HepG2 (cell line): Measurements from ENCODE around the gene C16orf87. TPM values are rescaled to one million over a fixed set of nuclear protein-coding genes. Genes with fewer than 3 reads are reported as not detected.

ENCODE experiments used
- ERF ChIP-seq: IDR thresholded peaks from 2 replicates; pipeline ENCODE4 v1.6.1; 2018; ENCODE audit warnings: missing biosample characterization, missing genetic modification reagents
- FOXA1 ChIP-seq, 2 experiments: fragments of 450-650 bp in 1 of 2; sonication (generic) in 1 of 2; formaldehyde crosslinking in 1 of 2; IDR thresholded peaks; 2 replicates each; pipeline versions ENCODE4 v1.4.0 to v1.6.1; 2016 to 2020; ENCODE audit warnings: missing genetic modification reagents in 1 of 2
- FOXP1 ChIP-seq, 2 experiments: fragments of 450-650 bp in 1 of 2; IDR thresholded peaks; 2 replicates each; pipeline ENCODE4 v1.6.1; 2017 to 2018; ENCODE audit warnings: antibody characterized with exemption in 1 of 2
- HDAC1 ChIP-seq: sonication (generic); formaldehyde crosslinking; IDR thresholded peaks from 2 replicates; pipeline ENCODE4 v1.5.1; 2020; ENCODE audit warnings: mild to moderate bottlenecking, missing genetic modification reagents
- HNRNPH1 ChIP-seq: fragments of 200-400 bp; formaldehyde crosslinking; optimal IDR thresholded peaks from 2 replicates; pipeline ENCODE3; 2017; ENCODE audit warnings: mild to moderate bottlenecking, low read depth, low read length
- HOXA7 ChIP-seq: sonication (generic); formaldehyde crosslinking; IDR thresholded peaks from 2 replicates; pipeline ENCODE4 v1.8.1; 2022; ENCODE audit warnings: mild to moderate bottlenecking, missing genetic modification reagents, moderate library complexity
- KDM1A ChIP-seq: IDR thresholded peaks from 2 replicates; pipeline ENCODE4 v1.6.1; 2016; ENCODE audit warnings: missing compliant biosample characterization
- MYNN ChIP-seq: sonication (generic); formaldehyde crosslinking; IDR thresholded peaks from 2 replicates; pipeline ENCODE4 v1.4.0; 2020; ENCODE audit warnings: mild to moderate bottlenecking, low read depth, missing genetic modification reagents
- NFE2 ChIP-seq: sonication (generic); formaldehyde crosslinking; IDR thresholded peaks from 2 replicates; pipeline ENCODE4 v1.4.0; 2020; ENCODE audit warnings: missing genetic modification reagents
- NR3C1 ChIP-seq: sonication (generic); formaldehyde crosslinking; IDR thresholded peaks from 2 replicates; pipeline ENCODE4 v1.4.0; 2020; ENCODE audit warnings: missing genetic modification reagents
- RELA ChIP-seq: sonication (generic); formaldehyde crosslinking; IDR thresholded peaks from 2 replicates; pipeline ENCODE4 v1.4.0; 2020; ENCODE audit warnings: missing genetic modification reagents
- RFX1 ChIP-seq: fragments of 450-650 bp; IDR thresholded peaks from 2 replicates; pipeline ENCODE4 v1.6.1; 2017
- SP1 ChIP-seq, 2 experiments: fragments of 450-650 bp in 1 of 2; sonication (generic) in 1 of 2; formaldehyde crosslinking in 1 of 2; IDR thresholded peaks; 2 replicates each; pipeline versions ENCODE4 v1.4.0 to v1.6.1; 2016 to 2020; ENCODE audit warnings: missing genetic modification reagents in 1 of 2
- SPEN ChIP-seq: sonication (generic); formaldehyde crosslinking; IDR thresholded peaks from 2 replicates; pipeline ENCODE4 v1.5.1; 2020; ENCODE audit warnings: low read depth, mild to moderate bottlenecking, missing genetic modification reagents
- SSRP1 ChIP-seq: IDR thresholded peaks from 2 replicates; pipeline ENCODE4 v1.6.1; 2016; ENCODE audit warnings: control low read depth
- ZFY ChIP-seq: sonication (generic); formaldehyde crosslinking; IDR thresholded peaks from 2 replicates; pipeline ENCODE4 v1.4.0; 2020; ENCODE audit warnings: missing genetic modification reagents
- ZMAT3 ChIP-seq: sonication (generic); formaldehyde crosslinking; conservative IDR thresholded peaks from 2 replicates; pipeline ENCODE4 v1.7.0; 2021; ENCODE audit warnings: missing genetic modification reagents
- ZNF225 ChIP-seq: sonication (generic); formaldehyde crosslinking; IDR thresholded peaks from 2 replicates; pipeline ENCODE4 v1.4.0; 2020; ENCODE audit warnings: mild to moderate bottlenecking, missing genetic modification reagents
- ZNF296 ChIP-seq: sonication (generic); formaldehyde crosslinking; conservative IDR thresholded peaks from 2 replicates; pipeline ENCODE4 v1.5.0; 2020; ENCODE audit warnings: mild to moderate bottlenecking, missing genetic modification reagents
- ZNF546 ChIP-seq: sonication (generic); formaldehyde crosslinking; conservative IDR thresholded peaks from 2 replicates; pipeline ENCODE4 v1.8.1; 2023; ENCODE audit warnings: mild to moderate bottlenecking, missing genetic modification reagents
- ZNF569 ChIP-seq: sonication (generic); formaldehyde crosslinking; IDR thresholded peaks from 2 replicates; pipeline ENCODE4 v1.5.0; 2020; ENCODE audit warnings: mild to moderate bottlenecking, missing genetic modification reagents, moderate library complexity, borderline replicate concordance
- ZNF766 ChIP-seq: sonication (generic); formaldehyde crosslinking; IDR thresholded peaks from 2 replicates; pipeline ENCODE4 v1.5.0; 2020; ENCODE audit warnings: missing genetic modification reagents, borderline replicate concordance
- ZNF841 ChIP-seq: sonication (generic); formaldehyde crosslinking; IDR thresholded peaks from 2 replicates; pipeline ENCODE4 v1.8.1; 2023; ENCODE audit warnings: missing genetic modification reagents, borderline replicate concordance
- polyA plus RNA-seq, 8 experiments: library from polyadenylated mRNA; depleted of rRNA in 3 of 8; stranded (reverse) in 7 of 8; unstranded in 1 of 8; fragments of >200 nt; fragmentation: Illumina TruSeq in 4 of 8; extraction: Trizol in 4 of 8; gene quantifications; 2 replicates each; pipeline versions ENCODE4 v1.2.1 to v1.2.3, GENCODE V29; 2011 to 2016; ENCODE audit warnings: low read depth in 4 of 8, missing spikeins in 1 of 8, mixed read lengths in 1 of 8; ENCODE audit not compliant: insufficient read depth in 1 of 8
- total RNA-seq, 5 experiments: library from RNA; depleted of rRNA; stranded (reverse); fragments of >200 nt; fragmentation: Illumina TruSeq; extraction: Trizol; gene quantifications; 2 replicates each; pipeline ENCODE4 v1.2.3, GENCODE V29; 2016; ENCODE audit warnings: low read depth in 1 of 5
- TF ChIP-seq, protein P1 (sequence below): sonication (generic); formaldehyde crosslinking; IDR thresholded peaks from 2 replicates; pipeline ENCODE4 v1.5.0; 2020; ENCODE audit warnings: missing genetic modification reagents
- TF ChIP-seq, protein P2 (sequence below): fragments of 450-650 bp; IDR thresholded peaks from 2 replicates; pipeline ENCODE4 v1.6.1; 2017; ENCODE audit warnings: mild to moderate bottlenecking
- TF ChIP-seq, protein P3 (sequence below): sonication (generic); formaldehyde crosslinking; conservative IDR thresholded peaks from 2 replicates; pipeline ENCODE4 v1.8.1; 2023; ENCODE audit warnings: missing genetic modification reagents

Gene C16orf87
- total and polyA plus RNA-seq, 2 of the 13 experiments (the other 11 are each of a cell fraction or from before 2014, with no cell fraction given) = 8.6 to 19.5 TPM

DNA sequence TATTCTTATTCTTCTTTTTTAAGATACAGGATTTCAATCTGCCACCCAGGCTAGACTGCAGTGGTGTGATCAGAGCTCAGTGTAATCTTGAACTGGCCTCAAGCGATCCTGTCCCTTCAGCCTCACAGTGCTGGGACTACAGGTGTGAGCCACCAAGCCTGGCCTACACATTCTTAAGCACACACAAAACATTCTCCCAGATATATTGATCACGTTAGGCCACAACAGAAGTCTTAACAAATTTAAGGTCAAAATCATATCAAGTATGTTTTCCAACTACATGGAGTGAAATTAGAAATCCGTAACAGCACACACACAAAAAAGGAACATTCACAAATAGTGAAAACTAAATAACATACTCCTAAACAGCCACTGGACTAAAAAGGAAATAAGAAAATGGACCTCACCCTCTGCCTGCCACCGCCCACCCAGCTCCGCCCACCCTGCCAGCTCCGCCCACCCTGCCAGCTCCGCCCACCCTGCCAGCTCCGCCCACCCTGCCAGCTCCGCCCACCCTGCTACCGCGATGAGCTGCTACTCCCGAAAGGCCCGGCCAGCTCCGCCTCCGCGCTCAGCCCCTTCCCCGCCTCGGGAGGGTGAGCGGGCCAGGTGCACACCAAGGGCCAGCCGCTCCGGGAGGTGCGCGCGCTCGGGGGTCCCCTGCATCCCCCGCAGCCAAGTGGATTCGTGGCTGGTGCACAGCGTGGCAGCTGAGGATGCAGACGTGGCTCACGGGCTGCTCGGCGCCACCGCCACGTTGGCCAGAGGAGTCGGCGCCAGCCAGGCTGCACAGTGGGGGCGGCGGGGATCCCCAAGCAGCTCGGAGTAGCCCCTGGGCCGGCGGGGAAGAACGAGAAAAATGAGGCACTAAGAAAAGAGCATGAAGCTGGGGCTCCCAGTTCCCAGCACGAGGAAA, 41.2 kb downstream of the C16orf87 start (continued):
- TF ChIP-seq HDAC1 (CRISPR knock-in tag) (peak; percentile 95), RELA (CRISPR knock-in tag) (peak; percentile 91; the same call in 1 of the 2 replicates), ZNF569 (no peak), FOXA1 (IDR thresholded peaks at IDR 0.05) (no peak), FOXA1 (CRISPR knock-in tag; IDR thresholded peaks at IDR 0.05) (peak; percentile 26; the same call in 1 of the 2 replicates), SPEN (CRISPR knock-in tag) (peak; percentile 87), HOXA7 (CRISPR knock-in tag) (no peak), SP1 (IDR thresholded peaks at IDR 0.05) (no peak), SP1 (CRISPR knock-in tag; IDR thresholded peaks at IDR 0.05) (peak; percentile 80; the same call in 1 of the 2 replicates), ZNF546 (CRISPR knock-in tag) (peak; percentile 93), KDM1A (CRISPR knock-in tag) (no peak), ZNF225 (CRISPR knock-in tag) (peak; percentile 90; the same call in 1 of the 2 replicates), ZMAT3 (CRISPR knock-in tag) (peak; percentile 98), ZNF296 (CRISPR knock-in tag) (peak; percentile 41; the same call in 1 of the 2 replicates), ZNF841 (CRISPR knock-in tag) (no peak), ERF (CRISPR knock-in tag) (peak; percentile 38; the same call in 1 of the 2 replicates), SSRP1 (CRISPR knock-in tag) (peak; percentile 65; the same call in 1 of the 2 replicates), FOXP1 (IDR thresholded peaks at IDR 0.05) (no peak), FOXP1 (CRISPR knock-in tag; IDR thresholded peaks at IDR 0.05) (no peak), ZFY (CRISPR knock-in tag) (peak; percentile 89), RFX1 (no peak), ZNF766 (CRISPR knock-in tag) (peak; percentile 73; the same call in 1 of the 2 replicates), NFE2 (CRISPR knock-in tag) (no peak), NR3C1 (CRISPR knock-in tag) (peak; percentile 92; the same call in 1 of the 2 replicates), MYNN (CRISPR knock-in tag) (0 out of 2 replicates have a peak, but pooled peaks have one; percentile 64), HNRNPH1 (no peak)
- TF ChIP-seq, protein P1, sequence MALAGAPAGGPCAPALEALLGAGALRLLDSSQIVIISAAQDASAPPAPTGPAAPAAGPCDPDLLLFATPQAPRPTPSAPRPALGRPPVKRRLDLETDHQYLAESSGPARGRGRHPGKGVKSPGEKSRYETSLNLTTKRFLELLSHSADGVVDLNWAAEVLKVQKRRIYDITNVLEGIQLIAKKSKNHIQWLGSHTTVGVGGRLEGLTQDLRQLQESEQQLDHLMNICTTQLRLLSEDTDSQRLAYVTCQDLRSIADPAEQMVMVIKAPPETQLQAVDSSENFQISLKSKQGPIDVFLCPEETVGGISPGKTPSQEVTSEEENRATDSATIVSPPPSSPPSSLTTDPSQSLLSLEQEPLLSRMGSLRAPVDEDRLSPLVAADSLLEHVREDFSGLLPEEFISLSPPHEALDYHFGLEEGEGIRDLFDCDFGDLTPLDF (CRISPR knock-in tag) = peak; percentile 61; the same call in 1 of the 2 replicates
- TF ChIP-seq, protein P2, sequence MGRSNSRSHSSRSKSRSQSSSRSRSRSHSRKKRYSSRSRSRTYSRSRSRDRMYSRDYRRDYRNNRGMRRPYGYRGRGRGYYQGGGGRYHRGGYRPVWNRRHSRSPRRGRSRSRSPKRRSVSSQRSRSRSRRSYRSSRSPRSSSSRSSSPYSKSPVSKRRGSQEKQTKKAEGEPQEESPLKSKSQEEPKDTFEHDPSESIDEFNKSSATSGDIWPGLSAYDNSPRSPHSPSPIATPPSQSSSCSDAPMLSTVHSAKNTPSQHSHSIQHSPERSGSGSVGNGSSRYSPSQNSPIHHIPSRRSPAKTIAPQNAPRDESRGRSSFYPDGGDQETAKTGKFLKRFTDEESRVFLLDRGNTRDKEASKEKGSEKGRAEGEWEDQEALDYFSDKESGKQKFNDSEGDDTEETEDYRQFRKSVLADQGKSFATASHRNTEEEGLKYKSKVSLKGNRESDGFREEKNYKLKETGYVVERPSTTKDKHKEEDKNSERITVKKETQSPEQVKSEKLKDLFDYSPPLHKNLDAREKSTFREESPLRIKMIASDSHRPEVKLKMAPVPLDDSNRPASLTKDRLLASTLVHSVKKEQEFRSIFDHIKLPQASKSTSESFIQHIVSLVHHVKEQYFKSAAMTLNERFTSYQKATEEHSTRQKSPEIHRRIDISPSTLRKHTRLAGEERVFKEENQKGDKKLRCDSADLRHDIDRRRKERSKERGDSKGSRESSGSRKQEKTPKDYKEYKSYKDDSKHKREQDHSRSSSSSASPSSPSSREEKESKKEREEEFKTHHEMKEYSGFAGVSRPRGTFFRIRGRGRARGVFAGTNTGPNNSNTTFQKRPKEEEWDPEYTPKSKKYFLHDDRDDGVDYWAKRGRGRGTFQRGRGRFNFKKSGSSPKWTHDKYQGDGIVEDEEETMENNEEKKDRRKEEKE = no peak
- TF ChIP-seq, protein P3, sequence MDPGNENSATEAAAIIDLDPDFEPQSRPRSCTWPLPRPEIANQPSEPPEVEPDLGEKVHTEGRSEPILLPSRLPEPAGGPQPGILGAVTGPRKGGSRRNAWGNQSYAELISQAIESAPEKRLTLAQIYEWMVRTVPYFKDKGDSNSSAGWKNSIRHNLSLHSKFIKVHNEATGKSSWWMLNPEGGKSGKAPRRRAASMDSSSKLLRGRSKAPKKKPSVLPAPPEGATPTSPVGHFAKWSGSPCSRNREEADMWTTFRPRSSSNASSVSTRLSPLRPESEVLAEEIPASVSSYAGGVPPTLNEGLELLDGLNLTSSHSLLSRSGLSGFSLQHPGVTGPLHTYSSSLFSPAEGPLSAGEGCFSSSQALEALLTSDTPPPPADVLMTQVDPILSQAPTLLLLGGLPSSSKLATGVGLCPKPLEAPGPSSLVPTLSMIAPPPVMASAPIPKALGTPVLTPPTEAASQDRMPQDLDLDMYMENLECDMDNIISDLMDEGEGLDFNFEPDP (CRISPR knock-in tag) = no peak
